ENCODE data around the gene SRP72.
"Not testable (repeated sequence)": the region's sequence is repeated elsewhere in the genome, so short reads cannot be mapped to it uniquely, and the experiment has no call there.

The SRP72 gene

DNA sequence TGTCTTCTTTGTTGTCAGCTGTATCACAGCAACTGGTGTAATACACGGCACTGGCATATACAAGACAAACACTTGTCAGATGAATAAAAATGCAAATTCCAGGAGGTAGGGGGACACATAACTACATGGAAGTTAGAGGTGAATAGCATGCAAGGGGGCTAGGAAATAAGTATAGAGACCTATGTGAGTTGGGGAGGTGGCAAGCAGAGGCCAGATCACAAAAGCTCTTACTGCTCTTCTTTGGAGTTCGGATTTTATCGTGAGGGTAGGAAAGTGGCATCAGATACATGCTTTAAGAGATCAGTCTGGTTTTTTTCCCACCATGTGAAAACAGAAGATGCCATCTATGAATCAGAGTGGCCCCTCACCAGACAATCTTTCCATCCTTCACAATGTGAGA, 2.8 kb upstream of the SRP72 start:
- no peak for DNase-seq

GRCh38 chr4:56465599-56466295, 1.7 kb upstream of the SRP72 start:
- no peak for DNase-seq

GRCh38 chr4:56466296-56466761, 1.1 kb upstream of the SRP72 start:
- DNase-seq: not testable (repeated sequence)

DNA sequence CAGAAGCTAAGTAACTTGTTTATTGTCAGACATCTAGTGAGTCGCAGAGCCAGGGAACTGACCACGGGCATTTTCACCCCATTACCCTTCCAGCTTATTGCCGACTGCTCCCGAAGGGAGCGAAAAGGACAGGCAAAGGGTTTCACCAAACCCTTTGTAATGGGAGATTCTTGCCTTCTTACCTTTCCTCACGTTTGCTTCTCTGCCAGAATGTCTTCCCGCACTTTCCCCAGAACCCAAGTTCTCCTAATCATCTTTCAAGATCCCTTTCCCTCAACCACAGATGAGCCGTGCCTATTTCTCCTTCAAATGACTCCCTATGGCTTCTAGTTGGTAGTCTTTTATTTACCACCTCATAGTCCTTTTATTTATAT, 520 bp upstream of the SRP72 start:
- DNase-seq: peak in 3 of 56 donors; percentile 16 to 20 (median 16)

DNA sequence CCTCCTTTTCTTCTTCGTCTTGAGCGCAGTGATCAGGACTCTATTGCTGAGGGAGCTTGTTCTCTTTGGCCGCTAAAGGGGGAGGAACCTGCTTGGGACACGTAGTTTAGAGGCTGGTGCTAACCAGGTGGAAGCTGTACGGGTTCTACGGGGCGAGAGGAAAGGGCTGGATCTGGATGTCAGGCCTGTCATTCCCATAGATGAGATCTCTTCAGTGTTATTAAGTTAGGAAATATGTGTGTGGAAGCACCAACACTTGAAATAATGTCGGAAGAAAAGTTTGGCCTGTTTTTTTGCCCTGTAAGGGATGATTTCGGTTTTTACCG, 643 bp downstream of the SRP72 start:
- DNase-seq: peak in 8 of 56 donors; percentile 9 to 48 (median 31)

GRCh38 chr4:56469489-56470210, 2.2 kb downstream of the SRP72 start:
- no peak for DNase-seq

- no peak for DNase-seq
Measured at GRCh38 chr4:56475917-56476316, 8.5 kb downstream of the SRP72 start.

GRCh38 chr4:56477192-56477702, 9.8 kb downstream of the SRP72 start:
- no peak for DNase-seq

DNA sequence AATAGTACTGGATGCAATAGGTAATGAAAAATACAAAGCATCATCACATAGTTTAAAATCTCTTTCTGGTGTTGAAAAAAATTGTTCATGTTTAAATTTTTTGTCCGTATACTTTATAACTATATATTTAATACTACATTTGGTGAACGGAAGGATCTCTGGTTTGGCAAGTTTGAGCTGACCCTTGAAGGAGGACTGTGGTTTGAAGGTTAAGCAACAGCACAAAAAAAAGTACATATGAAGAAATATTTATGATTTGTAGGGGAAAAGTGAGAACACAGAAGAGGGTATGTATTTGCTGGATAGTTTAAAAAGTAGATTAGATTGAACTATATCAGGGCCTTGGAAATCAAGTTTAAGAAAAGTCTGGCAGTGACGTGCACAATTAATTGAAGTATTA, 13.3 kb downstream of the SRP72 start:
- no peak for DNase-seq

GRCh38 chr4:56496241-56496640, 28.8 kb downstream of the SRP72 start:
- no peak for DNase-seq

DNA sequence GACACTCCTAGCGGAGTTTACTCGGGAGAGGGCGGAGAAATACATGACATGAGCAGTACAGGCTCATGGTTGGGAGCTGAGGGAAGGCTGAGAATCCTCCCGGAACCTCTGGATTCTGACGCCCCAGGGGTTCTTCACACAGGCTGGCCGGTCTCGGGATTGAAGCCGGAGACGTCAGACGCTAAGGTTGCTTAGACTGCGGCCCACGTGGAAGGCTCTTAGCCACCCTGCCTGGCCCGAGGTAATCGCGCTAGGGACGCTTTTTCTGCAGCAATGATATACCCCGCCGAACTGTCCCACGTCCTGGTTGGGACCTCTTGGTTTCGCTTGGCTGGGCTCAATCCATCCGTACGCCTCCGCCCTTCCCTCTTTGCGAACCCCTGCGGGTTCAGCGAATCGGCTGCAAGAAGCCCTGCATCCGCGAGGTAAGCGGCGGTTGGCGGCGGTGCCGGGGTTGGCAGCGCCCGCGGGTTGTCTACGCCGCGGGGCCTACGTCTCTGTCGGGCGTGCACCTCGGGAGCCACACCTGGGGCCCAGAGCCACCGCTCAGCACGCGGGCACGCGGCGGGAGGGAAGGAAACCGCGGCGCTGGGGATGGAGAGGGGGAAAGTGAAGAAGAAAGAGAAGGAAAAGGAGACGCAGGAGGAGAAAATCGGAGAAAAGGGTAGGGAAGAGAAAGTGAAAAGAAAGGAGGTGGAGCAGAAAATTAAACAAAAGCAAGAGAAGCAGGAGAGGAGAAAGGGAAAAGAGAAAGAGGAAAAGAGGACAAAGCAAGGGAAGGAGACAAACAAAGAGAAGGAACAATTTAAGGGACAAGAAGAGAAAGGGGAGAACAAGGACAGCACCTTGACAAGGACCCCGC, 38.1 kb downstream of the SRP72 start, which contains the start of gene ARL9:
Gene ARL9 (plus strand): TSS at position 523 of the 862 bp plus-strand sequence. CDS start 72 bp downstream, at position 595.
- peak in 27 of 56 donors; percentile 4 to 47 (median 18) for DNase-seq

DNA sequence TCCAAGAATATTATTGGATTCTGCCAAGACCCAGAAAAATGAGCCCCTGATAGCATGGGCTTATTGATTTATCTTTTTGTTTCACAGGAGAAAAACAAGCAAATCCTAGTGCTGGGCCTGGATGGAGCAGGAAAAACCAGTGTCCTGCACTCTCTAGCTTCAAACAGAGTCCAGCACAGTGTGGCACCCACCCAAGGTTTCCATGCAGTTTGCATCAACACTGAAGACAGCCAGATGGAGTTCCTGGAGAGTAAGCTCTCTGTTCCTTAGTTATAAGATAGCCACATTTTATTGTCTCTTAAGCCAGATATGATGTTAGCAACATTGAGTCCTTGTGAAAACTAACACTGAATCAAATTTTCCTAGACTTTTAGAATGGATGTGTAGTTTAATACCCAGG, 43.7 kb downstream of the SRP72 start:
- no peak for DNase-seq

GRCh38 chr4:56512166-56512565, 44.7 kb downstream of the SRP72 start:
- DNase-seq: no peak

- DNase-seq: no peak
Measured at GRCh38 chr4:56513517-56513916, 46.1 kb downstream of the SRP72 start.

- peak in 55 of 56 donors; percentile 8 to 95 (median 61) for DNase-seq
Measured at GRCh38 chr4:56530269-56531148, 63.1 kb downstream of the SRP72 start.

DNA sequence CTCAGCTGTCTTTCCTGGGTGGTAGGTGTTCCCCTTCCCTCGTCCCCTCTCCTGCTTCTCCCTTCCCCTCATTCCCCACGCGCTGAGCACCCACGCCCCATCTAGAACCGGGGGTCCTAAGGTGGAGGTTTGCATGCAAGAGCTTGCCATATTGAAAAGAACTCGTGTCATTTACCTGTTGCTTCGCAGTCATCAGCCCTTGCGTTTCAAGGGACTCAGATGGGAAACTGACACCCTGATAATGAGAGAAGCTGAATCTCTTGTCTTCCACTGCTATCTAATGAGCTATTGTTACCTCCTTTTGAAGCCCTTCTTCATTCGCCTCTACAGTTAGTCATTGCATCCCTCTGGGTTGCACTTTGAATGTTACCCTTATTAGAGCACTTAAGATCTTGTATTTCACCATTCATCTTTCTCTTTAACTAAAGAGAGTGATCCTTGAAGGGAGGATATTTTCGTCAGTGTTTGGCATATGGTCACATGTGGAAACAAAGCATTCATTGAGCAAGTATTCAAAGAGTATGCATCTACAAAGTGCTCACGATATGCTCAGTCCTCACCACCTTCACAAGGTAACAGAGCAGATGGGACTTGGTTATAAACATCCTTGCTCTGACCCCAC, 63.8 kb downstream of the SRP72 start:
- no peak for DNase-seq

DNA sequence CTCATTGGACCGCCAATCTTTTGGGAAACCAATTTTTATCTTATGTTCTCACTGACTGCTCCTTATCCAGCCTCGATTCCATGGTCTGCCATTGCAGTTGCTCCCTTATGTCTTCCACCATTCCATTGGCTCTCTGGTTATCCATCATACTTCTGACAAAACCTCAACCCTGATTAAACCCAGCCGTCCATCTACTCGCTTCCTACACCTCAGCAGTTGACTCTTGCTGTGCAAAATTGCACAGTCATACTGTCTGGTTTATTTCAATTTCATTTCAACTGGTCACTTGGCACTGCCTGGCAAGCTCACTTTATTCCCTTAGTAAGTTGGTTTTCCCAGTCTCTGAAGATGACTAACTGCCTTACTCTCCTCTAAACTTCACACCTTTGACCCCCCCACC, 64.4 kb downstream of the SRP72 start:
- DNase-seq: no peak

- DNase-seq: no peak
Measured at GRCh38 chr4:56532239-56532638, 64.8 kb downstream of the SRP72 start.

DNA sequence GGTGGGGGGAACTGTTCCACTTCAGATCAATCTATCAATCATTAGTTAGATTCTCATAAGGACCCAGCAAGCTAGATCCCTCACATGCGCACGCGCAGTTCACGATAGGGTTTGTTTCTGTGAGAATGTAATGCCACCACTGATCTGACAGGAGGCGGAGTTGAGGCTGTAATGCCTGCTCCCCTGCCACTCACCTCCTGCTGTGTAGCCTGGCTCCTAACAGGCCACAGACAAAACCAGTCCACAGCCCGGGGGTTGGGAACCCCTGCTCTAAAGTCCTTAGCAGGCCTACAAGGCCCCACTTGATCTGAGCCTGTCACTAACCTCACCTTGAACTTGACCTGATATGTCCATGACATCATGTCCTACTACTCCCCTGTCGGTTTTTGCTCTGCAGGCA, 68.5 kb downstream of the SRP72 start:
- no peak for DNase-seq

- DNase-seq: no peak
Measured at GRCh38 chr4:56537147-56537546, 69.7 kb downstream of the SRP72 start.

Measured in amygdala (tissue), 56 donors.